Osteocyte (in vitro differentiated cells): ENCODE measurements around the gene RNF224. TPM values are rescaled to one million over a fixed set of nuclear protein-coding genes. Genes with fewer than 3 reads are reported as not detected.
A peak's percentile ranks its signal among the peaks of the same experiment; 100 is the strongest.

Experiments used
- DNase-seq: peaks from one replicate; pipeline ENCODE4 v3.0.0; 2021; ENCODE audit warnings: mixed read lengths; ENCODE audit not compliant: unreplicated experiment; ENCODE audit errors: extremely low spot score
- H3K27ac Mint-ChIP-seq: one replicate; pipeline ENCODE4 v1.8.0; 2021; ENCODE audit warnings: mild to moderate bottlenecking, mixed read lengths; ENCODE audit not compliant: unreplicated experiment
- H3K27me3 Mint-ChIP-seq: one replicate; pipeline ENCODE4 v1.8.0; 2021; ENCODE audit warnings: mixed read lengths; ENCODE audit not compliant: unreplicated experiment
- H3K36me3 Mint-ChIP-seq: one replicate; pipeline ENCODE4 v1.8.0; 2021; ENCODE audit warnings: mixed read lengths; ENCODE audit not compliant: unreplicated experiment
- H3K4me1 Mint-ChIP-seq: one replicate; pipeline ENCODE4 v1.8.0; 2021; ENCODE audit warnings: mixed read lengths; ENCODE audit not compliant: unreplicated experiment
- H3K4me3 Mint-ChIP-seq: one replicate; pipeline ENCODE4 v1.8.0; 2021; ENCODE audit warnings: mild to moderate bottlenecking, moderate library complexity, mixed read lengths; ENCODE audit not compliant: unreplicated experiment
- H3K9me3 Mint-ChIP-seq: one replicate; pipeline ENCODE4 v1.8.0; 2021; ENCODE audit warnings: mixed read lengths; ENCODE audit not compliant: unreplicated experiment
- CTCF ChIP-seq: fragments of 200-600 bp; sonication (generic); IDR thresholded peaks from 2 replicates; pipeline ENCODE4 v1.5.0; 2021; ENCODE audit warnings: antibody characterized with exemption, mild to moderate bottlenecking, moderate library complexity
- total RNA-seq: library from RNA; stranded (reverse); gene quantifications from 2 replicates; pipeline ENCODE4 v1.2.1, GENCODE V29; 2021

The RNF224 gene
- total RNA-seq, 1 donor from 2014 or later: not detected

- Mint-ChIP-seq H3K27me3 (no peaks in the 10 kb centered on the region), H3K4me1 (peaks cover 15% of the 10 kb centered on the region), H3K36me3 (no peaks in the 10 kb centered on the region), H3K27ac (peak overlapping the region; percentile 76), H3K9me3 (no peaks in the 10 kb centered on the region), H3K4me3 (peak overlapping the region; percentile 74)
- TF ChIP-seq CTCF: no peak
- DNase-seq: peak; percentile 99
Measured at GRCh38 chr9:137223078-137223970, 4.0 kb upstream of the RNF224 start.

GRCh38 chr9:137224830-137225694, 2.2 kb upstream of the RNF224 start, which contains the start of gene CYSRT1:
Gene CYSRT1 (plus strand): TSS chr9:137225174. CDS start chr9:137225622, 448 bp downstream.
- Mint-ChIP-seq H3K4me1 (peaks cover 10% of the 10 kb centered on the region), H3K27me3 (no peaks in the 10 kb centered on the region), H3K36me3 (no peaks in the 10 kb centered on the region), H3K27ac (peak within 1 kb of the TSS; percentile 47), H3K9me3 (no peaks in the 10 kb centered on the region), H3K4me3 (peak within 1 kb of the TSS; percentile 67)
- no peak for DNase-seq
- TF ChIP-seq CTCF: no peak

GRCh38 chr9:137225699-137226331, 1.5 kb upstream of the RNF224 start:
- H3K4me3 Mint-ChIP-seq: no peak overlapping the region
- no peak overlapping the region for H3K27ac Mint-ChIP-seq
- H3K4me1 Mint-ChIP-seq: peaks cover 10% of the 10 kb centered on the region
- TF ChIP-seq CTCF: no peak
- H3K9me3 Mint-ChIP-seq: no peaks in the 10 kb centered on the region
- H3K36me3 Mint-ChIP-seq: no peaks in the 10 kb centered on the region
- DNase-seq: no peak
- no peaks in the 10 kb centered on the region for H3K27me3 Mint-ChIP-seq

GRCh38 chr9:137226338-137227053, 806 bp upstream of the RNF224 start:
- no peak overlapping the region for H3K4me3 Mint-ChIP-seq
- no peak overlapping the region for H3K27ac Mint-ChIP-seq

More at GRCh38 chr9:137226338-137227053, 806 bp upstream of the RNF224 start:
- no peak for TF ChIP-seq CTCF
- DNase-seq: no peak
- Mint-ChIP-seq H3K36me3 (no peaks in the 10 kb centered on the region), H3K9me3 (no peaks in the 10 kb centered on the region), H3K4me1 (peaks cover 10% of the 10 kb centered on the region), H3K27me3 (no peaks in the 10 kb centered on the region)
